ENCODE data around the gene SBNO1. TPM values are rescaled to one million over a fixed set of nuclear protein-coding genes. Genes with fewer than 3 reads are reported as not detected.

Gene SBNO1
- total RNA-seq: 51.0 TPM

GRCh38 chr12:123364532-123365024 lies at the start of gene SBNO1:
SBNO1 (minus strand) TSS chr12:123364847; CDS start chr12:123350441, 14,406 bp downstream.

Small RNA genes lying within 50 kb of the gene (small RNA-seq; reads per million reads assigned to genes)
- not detected for gene RF00019 (ENCODE audit: low replicate concordance)
- not detected for gene RNA5SP375 (ENCODE audit: low replicate concordance)

Other genes with a start within 250 kb of the SBNO1 start
- gene PITPNM2, start 213.8 kb downstream of the SBNO1 start, total RNA-seq: 20.3 TPM
- 121 TPM for gene MPHOSPH9, start 131.7 kb downstream of the SBNO1 start, total RNA-seq
- gene MTRFR, start 131.4 kb downstream of the SBNO1 start, total RNA-seq: 18.5 TPM
- 80.1 TPM for gene CDK2AP1, start 93.0 kb downstream of the SBNO1 start, total RNA-seq
- gene KMT5A, start 19.3 kb upstream of the SBNO1 start, total RNA-seq: 33.5 TPM
- 0.63 TPM for gene RILPL2, start 71.8 kb upstream of the SBNO1 start, total RNA-seq
- 35.1 TPM for gene SNRNP35, start 93.3 kb upstream of the SBNO1 start, total RNA-seq
- gene RILPL1, start 168.9 kb upstream of the SBNO1 start, total RNA-seq: 7.5 TPM
- 129 TPM for gene TMED2, start 219.7 kb upstream of the SBNO1 start, total RNA-seq
- 39.1 TPM for gene DDX55, start 237.3 kb upstream of the SBNO1 start, total RNA-seq